ENCODE results near the gene IRF2. TPM values are rescaled to one million over a fixed set of nuclear protein-coding genes. Genes with fewer than 3 reads are reported as not detected.
A peak's percentile ranks its signal among the peaks of the same experiment; 100 is the strongest.

IRF2 gene
- total and polyA plus RNA-seq, 9 donors, result 27.8 to 68.4 (median 40.7) TPM

DNA sequence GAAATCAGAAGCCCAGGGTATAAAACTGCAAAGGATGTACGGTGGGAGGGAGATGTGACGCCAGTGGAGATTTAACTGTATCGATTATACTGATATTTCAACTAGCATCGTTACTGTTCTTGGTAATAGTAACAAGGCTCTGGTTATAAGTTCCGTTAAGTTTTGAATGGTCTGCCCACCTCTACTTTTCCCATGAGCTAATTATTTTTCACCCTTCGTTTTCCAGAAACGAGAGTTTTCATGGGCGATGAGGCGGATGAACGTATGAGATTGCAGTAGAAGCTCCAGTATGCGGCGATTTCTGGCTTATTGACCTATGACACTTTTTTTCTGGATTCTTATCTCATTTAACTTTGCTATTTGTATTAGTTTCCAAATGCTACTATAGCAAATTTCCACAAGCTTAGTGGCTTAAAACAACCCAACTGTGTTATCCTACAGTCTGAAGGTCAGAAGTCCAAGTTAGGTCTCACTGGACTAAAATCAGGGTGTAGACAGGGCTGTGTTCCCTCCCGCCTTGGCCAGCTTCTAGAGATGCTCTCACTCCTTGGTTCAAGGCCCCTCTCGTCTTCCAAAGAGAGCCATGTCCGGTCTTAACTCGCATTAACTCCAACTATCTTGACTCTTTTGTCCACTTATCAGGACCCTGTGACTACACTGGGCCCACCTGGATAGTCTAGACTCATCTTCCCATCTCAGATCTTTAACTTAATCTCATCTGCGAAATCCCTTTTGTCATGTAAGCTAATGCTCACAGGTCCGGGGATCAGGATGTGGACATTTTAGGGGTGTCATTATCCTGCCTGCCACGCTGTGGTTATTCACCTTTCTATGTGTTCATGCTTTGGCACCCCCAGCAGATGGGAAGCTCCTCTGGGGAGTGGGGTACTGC, 122.5 kb downstream of the IRF2 start:
- H3K27me3 ChIP-seq, result no peaks in the 10 kb centered on the region
- no peaks in the 10 kb centered on the region for H3K9me3 ChIP-seq
- intact Hi-C loops (cut with DNase I), result no loop called here
- DNase-seq, result no peak
- no peak overlapping the region for H3K4me3 ChIP-seq
- TF ChIP-seq, protein P1, sequence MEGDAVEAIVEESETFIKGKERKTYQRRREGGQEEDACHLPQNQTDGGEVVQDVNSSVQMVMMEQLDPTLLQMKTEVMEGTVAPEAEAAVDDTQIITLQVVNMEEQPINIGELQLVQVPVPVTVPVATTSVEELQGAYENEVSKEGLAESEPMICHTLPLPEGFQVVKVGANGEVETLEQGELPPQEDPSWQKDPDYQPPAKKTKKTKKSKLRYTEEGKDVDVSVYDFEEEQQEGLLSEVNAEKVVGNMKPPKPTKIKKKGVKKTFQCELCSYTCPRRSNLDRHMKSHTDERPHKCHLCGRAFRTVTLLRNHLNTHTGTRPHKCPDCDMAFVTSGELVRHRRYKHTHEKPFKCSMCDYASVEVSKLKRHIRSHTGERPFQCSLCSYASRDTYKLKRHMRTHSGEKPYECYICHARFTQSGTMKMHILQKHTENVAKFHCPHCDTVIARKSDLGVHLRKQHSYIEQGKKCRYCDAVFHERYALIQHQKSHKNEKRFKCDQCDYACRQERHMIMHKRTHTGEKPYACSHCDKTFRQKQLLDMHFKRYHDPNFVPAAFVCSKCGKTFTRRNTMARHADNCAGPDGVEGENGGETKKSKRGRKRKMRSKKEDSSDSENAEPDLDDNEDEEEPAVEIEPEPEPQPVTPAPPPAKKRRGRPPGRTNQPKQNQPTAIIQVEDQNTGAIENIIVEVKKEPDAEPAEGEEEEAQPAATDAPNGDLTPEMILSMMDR (IDR thresholded peaks at IDR 0.05), result no peak
- TF ChIP-seq EP300 (IDR thresholded peaks at IDR 0.05), result no peak
- TF ChIP-seq POLR2A (IDR thresholded peaks at IDR 0.05), result no peak
- WGBS, 3 donors, result 93 to 94% (median 94%) methylated on average over 19 of the region's 19 CpGs
- H3K27ac ChIP-seq, result no peak overlapping the region
- peaks cover 26% of the 10 kb centered on the region for H3K4me1 ChIP-seq (ENCODE audit: insufficient read depth)
- H3K36me3 ChIP-seq, result no peaks in the 10 kb centered on the region

DNA sequence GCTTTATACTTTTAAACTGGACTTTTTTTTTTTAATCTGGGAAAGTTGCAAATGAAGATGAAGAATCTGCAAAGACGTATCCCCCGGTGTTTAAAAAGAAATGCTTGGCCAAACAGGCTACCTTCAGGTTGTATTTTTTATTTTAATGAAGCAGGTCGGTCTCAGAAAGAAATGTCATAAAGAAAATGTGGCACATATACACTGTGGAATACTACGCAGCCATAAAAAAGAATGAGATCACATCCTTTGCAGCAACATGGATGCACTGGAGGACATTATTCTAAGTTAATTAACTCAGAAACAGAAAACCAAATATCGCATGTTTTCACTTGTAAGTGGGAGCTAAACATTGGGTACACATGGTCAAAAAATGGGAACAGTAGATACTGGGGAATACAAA, 123.4 kb downstream of the IRF2 start:
- Histone ChIP-seq H3K9me3 (no peaks in the 10 kb centered on the region), H3K4me3 (no peak overlapping the region), H3K27ac (no peak overlapping the region), H3K27me3 (no peaks in the 10 kb centered on the region), H3K4me1 (ENCODE audit: insufficient read depth) (peaks cover 26% of the 10 kb centered on the region), H3K36me3 (no peaks in the 10 kb centered on the region)
- 96 to 98% (median 96%) methylated on average over 5 of the region's 5 CpGs for WGBS, 3 donors
- intact Hi-C loops (cut with DNase I), result no loop called here
- no peak for TF ChIP-seq EP300 (IDR thresholded peaks at IDR 0.05)
- DNase-seq, result no peak

DNA sequence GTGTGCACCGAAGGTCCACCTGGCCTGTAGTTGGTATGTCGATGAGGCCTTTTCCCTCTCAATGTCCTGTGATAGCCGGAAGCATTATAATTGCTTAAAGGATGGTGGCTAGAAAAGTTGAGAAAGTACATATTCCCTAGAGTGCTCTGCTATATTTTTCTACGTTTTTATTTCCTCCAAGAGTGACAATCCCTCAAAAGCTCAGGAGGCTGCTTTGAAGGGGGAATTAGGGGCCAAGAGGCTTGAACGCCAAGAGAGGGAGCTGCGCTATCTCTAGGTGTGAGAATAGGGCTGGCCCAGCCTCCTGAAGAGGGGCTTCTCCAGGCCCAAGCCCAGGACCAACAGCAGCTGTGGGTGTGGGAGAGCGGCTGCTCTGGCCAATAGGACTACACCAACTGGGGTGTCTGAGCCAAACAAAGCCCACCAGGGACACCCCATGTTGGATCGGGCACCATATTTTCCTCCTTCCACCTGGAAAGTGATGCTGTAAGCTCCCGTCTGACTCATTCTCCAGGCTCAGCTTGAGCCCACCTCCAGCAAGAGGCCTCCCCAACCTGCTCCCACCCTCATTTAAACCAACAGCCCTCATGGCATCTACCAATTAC, 124.0 kb downstream of the IRF2 start:
- H3K27ac ChIP-seq, result peak overlapping the region in 1 of 2 donors; percentile 72
- 93 to 94% (median 93%) methylated on average over 9 of the region's 9 CpGs for WGBS, 3 donors
- no peaks in the 10 kb centered on the region for H3K36me3 ChIP-seq

DNA sequence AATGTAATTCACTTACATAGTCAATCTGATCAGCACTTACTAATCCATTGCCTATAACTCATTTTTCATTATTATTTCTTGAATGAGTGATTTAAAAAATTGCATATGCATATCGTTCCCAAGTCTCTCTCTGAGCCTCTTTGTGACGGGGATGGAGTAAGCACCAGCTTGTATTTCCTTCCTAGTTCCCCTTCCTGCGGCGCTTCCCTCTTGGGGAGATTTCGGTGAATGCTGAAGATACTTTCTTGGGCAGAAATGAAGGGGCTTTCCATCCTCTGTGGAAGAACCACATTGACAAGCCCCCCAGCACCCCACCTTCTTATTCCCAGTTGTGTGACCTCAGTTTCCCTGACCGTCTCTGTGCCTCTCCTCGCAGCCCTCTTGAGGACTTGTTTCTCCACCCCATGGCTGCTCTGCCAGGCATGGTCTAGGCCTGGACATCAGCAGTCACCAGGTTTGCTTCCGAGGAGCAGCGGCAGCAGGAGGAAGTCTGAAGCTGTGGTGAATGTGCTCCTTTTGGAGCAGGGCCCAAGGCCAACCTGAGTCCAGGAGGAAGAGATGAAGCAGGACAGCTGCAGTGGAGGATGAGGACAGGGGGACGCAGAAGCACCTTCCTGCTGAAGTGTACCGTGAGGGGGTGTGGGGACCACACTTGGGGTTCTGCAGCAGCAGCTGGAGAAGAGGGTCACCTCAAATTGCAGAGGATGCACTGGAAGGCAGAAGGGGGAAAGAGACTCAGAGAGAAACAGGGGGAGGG, 124.9 kb downstream of the IRF2 start:
- 70 to 76% (median 72%) methylated on average over 10 to 11 of the region's 11 CpGs for WGBS, 3 donors
- Histone ChIP-seq H3K27me3 (no peaks in the 10 kb centered on the region), H3K27ac (peak overlapping the region in 1 of 2 donors; percentile 72), H3K9me3 (no peaks in the 10 kb centered on the region), H3K4me3 (no peak overlapping the region), H3K4me1 (ENCODE audit: insufficient read depth) (peaks cover 23% of the 10 kb centered on the region), H3K36me3 (no peaks in the 10 kb centered on the region)
- TF ChIP-seq POLR2A (IDR thresholded peaks at IDR 0.05), result no peak
- TF ChIP-seq, protein P1 (IDR thresholded peaks at IDR 0.05), result no peak
- no peak for TF ChIP-seq EP300 (IDR thresholded peaks at IDR 0.05)
- DNase-seq, result peak; percentile 34 to 62 (median 54)
- intact Hi-C loops (cut with DNase I), result loop anchor here in 2 of 4 donors (10.0 kb wide), 2 partner anchors 65 to 125 kb away; partner anchors contain the start of gene IRF2 (in 1 of the 2)

More for the DNA sequence above, 124.0 kb downstream of the IRF2 start:
- DNase-seq, result no peak
- no peaks in the 10 kb centered on the region for H3K9me3 ChIP-seq
- H3K27me3 ChIP-seq, result no peaks in the 10 kb centered on the region
- no peak overlapping the region for H3K4me3 ChIP-seq
- intact Hi-C loops (cut with DNase I), result no loop called here
- TF ChIP-seq, protein P1 (IDR thresholded peaks at IDR 0.05), result no peak
- TF ChIP-seq EP300 (IDR thresholded peaks at IDR 0.05) (no peak), POLR2A (IDR thresholded peaks at IDR 0.05) (no peak)
- H3K4me1 ChIP-seq (ENCODE audit: insufficient read depth), result peaks cover 25% of the 10 kb centered on the region

All from ovary (tissue), 9 donors.